PC-3 (cell line): ENCODE data around the gene ST3GAL2.

Source experiments
- EZH2 ChIP-seq: fragments of 300-600 bp; sonication (generic); IDR thresholded peaks from one replicate; pipeline ENCODE4 v1.6.1; 2017; ENCODE audit warnings: antibody characterized with exemption, mild to moderate bottlenecking, low read length; ENCODE audit not compliant: unreplicated experiment
- EZH2phosphoT487 ChIP-seq: fragments of 300-600 bp; sonication (generic); IDR thresholded peaks from 2 replicates; pipeline ENCODE4 v1.6.1; 2018; ENCODE audit warnings: mild to moderate bottlenecking, antibody characterized with exemption, low read length, borderline replicate concordance
- TF ChIP-seq, protein P1 (sequence below): fragments of 300-600 bp; sonication (generic); conservative IDR thresholded peaks from 2 replicates; pipeline ENCODE4 v1.5.1; 2017; ENCODE audit warnings: antibody characterized with exemption, low read depth, mild to moderate bottlenecking, low read length

DNA sequence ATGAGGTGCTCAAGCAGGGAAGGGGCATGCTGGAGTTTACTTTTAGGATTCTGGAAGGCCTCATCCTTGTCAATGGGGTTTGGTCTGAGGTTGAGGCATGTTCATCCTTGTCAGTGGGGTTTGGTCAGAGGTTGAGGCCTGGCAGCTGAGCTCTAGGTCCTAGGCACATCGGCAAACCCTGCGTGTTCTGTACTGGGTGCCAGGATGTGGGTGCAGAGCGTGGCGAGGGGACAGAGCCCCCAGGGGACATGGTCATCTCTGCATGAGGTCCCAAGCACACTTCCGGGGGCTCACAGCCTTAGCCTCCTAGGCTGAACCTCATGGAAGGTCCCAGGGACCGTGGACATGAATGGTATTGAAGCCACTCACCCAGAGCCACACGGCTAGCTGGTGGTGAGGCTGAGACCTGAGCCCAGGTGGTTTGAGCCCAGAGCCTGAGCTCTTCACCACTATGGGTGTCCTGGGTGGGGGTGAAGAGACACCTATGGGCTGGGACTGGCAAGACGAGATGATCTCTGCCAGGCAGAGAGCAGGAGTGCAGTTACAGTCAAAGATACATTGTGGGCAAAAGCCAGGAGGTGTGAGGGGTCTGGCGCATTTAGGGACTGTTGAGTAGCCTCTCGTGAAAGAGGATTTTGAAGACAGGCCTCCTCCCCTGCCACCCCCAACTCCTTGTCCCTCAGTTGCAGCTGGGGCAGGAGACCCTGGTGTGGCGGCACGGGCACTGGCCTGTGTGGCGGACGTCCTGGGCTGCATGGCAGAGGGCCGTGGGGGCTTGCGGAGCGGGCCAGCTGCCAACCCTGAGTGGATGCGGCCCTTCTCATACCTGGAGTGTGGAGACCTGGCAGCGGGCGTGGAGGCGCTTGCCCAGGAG is 34.8 kb upstream of the ST3GAL2 start:
- TF ChIP-seq, protein P1, sequence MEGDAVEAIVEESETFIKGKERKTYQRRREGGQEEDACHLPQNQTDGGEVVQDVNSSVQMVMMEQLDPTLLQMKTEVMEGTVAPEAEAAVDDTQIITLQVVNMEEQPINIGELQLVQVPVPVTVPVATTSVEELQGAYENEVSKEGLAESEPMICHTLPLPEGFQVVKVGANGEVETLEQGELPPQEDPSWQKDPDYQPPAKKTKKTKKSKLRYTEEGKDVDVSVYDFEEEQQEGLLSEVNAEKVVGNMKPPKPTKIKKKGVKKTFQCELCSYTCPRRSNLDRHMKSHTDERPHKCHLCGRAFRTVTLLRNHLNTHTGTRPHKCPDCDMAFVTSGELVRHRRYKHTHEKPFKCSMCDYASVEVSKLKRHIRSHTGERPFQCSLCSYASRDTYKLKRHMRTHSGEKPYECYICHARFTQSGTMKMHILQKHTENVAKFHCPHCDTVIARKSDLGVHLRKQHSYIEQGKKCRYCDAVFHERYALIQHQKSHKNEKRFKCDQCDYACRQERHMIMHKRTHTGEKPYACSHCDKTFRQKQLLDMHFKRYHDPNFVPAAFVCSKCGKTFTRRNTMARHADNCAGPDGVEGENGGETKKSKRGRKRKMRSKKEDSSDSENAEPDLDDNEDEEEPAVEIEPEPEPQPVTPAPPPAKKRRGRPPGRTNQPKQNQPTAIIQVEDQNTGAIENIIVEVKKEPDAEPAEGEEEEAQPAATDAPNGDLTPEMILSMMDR: no peak
- TF ChIP-seq EZH2 (no peak), EZH2phosphoT487 (no peak)
